ENCODE results near the gene PDC.

Gene PDC

DNA sequence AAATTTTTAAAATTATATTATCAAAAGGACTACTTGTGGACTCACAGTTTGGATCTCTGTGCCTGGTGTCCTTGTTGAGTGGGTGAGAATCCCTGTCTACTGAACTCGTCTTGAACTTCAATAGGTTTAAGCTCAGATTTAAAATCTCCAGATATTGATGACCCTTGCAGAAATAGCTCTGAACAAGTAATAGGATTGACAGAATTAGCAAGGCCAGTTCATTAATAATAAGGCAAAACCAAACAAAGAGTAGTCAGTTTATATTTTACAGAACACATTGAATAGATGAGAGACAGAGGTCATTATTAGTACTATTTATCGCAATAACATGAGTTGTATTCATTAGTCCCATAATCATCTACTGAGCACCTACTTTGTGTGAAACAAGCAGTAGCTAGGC, at the start of gene PDC:
PDC (minus strand) TSS at position 101 of the 400 bp plus-strand sequence. CDS start 11,655 bp downstream, outside the sequence.
- no peak for DNase-seq (ENCODE audit: low read depth)

DNA sequence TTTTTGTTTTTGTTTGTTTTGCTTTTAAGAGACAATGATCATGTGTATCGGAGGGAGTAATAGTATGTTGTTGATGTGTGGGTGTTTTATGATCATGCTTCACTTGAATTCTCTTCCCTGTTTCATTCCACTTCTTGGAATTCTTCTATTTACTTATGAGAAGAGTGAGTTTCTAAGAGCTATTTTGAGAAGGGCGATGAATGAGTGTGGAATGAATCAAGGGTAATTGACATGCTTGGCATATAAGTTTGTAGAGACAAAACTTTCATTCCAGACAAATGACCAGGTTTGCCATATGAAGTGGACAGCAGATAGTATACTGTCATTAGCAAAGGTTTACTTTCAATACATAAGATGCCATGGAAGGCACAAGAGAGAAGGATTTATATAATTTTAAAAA, 42.3 kb upstream of the PDC start:
- no peak for DNase-seq (ENCODE audit: low read depth)

DNA sequence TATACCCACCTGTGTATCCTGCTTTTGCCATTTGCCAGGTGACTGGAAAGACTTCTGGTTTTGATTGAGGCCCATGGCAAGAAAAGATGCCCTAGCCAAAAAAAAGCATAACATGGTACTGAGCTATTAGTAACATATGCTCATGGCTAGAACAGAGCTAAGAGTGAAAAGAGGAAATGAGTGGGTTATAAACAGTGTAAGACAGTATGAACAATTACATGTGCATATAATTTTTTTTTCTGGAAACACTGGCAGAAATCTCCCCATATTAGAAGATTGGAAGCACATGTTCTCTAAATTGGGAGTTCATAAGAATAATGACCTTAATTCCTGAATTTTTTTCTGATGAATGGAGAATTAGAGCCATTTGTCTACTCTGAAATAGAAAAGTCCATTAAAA, 41.2 kb upstream of the PDC start:
- no peak for DNase-seq (ENCODE audit: low read depth)

DNA sequence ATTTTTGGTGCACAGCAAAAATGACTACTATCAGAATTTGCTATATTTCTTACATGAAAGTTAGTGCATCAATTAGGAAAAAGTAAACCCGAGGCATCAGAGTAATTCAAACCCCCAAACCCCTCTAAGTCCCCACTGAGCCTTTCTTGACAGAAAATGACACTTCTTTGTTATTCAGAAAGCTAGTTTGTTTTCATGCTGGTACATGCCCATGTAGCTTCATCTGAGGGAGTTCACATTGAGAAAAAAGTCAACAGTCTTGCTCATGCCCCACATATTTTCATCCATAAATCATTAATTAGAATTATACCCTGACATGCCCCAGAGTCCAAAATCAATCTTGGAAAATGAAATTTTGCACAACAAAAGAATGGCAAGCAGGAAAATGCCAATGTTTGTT, 39.9 kb upstream of the PDC start:
- no peak for DNase-seq (ENCODE audit: low read depth)

DNA sequence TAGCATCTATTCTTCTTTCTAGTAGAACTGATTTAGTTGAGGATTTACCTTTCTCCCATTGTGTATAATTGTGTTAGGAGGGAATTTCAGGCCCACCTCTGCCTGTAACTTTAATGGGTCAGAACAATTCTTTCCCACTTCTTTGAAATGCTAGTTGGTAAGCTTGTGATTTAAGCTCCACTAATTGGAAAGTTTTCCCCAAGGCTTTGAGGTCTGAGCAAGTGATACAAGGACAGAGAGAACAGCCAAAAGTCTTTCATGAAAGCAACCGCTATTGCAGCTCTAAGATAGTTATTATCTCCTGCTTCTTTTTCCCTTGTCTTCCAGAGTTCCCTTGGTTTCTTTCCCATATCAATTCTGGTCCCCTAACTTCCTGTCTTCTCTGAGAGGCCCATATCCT, 38.7 kb upstream of the PDC start:
- no peak for DNase-seq (ENCODE audit: low read depth)

DNA sequence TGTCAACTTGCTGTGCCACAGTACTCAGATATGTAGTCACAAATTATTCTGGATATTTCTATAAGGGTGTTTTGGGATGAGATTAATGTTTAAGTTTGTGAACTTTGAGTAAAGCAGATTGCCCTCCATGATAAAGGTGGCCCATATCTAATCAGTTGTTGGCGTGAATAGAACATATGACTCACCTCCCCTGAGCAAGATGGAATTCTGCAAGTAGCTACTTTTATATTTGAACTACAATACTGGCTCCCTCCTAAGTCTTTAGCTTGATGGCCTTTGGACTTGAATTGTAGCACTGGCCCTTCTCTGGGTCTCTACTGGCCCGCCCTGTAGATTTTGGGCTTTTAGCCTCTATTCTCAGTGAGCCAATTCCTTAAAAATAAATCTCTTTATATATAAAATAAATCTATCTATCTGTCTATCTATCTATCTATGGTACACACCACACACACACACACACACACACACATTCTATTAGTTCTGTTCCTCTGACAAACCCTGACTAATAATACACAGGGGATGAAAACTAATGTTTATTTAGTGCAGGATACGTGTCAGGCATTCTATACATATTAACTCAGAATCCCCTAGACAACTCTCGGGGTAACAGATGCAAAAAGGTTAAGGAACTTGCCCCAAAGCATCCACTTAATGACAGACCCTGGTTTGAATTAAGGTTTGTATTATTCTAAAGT, 37.9 kb upstream of the PDC start:
- no peak for DNase-seq (ENCODE audit: low read depth)

DNA sequence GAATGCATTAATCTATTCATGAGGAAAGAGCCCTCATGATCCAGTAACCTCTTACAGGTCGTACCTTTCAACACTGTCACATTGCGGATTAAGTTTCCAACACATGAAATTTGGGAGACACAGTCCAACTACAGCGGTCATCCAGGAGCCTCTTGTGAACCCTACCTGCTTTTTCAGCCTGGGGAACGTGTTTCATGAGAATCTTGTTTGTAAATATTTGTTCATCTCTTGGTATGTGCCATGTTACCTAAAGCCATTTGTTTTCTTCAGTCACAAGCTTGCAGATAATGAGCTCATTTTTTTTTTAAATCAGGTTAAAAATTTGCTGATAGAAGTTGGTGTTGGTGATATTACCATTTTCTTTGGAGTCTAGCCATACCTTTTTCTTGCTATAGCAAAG, 37.2 kb upstream of the PDC start:
- DNase-seq (ENCODE audit: low read depth): no peak

DNA sequence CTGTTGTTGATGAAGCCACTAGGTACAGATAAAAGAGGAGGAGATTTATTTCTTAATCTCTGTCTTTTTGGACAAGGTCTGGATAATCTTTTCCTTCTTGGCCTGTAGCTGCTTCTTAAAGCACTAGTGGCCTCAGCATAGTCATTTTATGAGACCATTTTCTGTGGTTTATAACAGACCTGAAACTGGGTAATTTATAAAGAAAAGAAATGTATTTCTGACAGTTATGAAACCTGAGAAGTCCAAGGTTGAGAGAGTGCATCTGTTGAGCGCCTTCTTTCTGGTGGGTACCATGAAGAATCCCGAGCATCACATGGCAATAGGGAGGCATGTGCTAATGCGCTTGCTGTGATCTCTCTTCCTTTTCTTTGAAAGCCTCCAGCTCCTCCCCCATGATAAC, 36.7 kb upstream of the PDC start:
- DNase-seq (ENCODE audit: low read depth): no peak

DNA sequence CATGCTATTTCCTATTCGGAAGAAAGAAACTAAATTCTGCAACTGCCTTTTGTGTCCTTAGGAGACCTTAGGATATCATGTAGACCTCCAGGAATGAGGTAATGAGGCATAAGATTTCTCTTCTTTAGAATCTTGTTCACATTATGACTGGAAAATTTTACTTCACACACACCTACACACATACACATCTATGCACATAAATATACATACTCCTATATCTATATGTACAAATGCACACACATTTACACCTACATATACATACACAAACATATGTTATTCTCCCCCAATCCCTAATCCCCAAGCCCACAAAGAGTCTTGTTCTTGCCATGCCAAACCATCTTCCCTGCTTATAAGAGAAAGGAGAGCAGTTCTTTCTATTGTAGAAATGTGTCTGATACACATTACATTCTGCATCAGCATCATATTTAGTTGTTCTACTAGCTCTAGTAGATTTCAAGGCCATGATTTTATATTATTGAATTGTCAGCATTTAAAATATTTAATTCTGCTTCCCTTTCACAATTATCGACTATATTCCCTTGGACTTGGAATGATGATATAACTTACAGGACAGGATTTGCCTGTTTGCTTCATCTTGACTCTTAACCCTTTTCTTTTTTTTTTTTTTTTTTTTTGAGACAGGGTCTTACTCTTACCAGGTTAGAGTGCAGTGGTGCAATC, 35.4 kb upstream of the PDC start:
- no peak for DNase-seq (ENCODE audit: low read depth)

DNA sequence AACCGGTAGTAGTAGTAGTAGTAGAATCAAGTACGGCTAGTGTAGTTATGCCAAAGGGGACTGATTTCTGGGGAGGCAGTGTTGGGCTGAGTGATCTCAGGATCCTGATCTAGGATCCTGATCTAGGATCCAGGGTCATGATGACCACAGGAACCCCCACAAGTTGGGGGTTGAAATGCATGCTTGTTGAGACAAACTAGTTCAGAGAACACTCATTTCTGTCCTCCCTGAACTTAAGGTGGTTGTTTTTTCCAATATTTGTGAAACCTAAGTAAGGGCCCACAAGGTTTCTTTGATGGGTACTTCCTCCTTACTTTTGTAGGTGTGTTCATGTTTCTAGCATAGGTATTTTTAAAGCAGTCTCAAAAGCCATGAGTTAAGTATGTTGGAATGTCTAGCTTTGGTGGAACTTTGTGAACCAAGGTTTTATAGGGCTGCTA, 33.9 kb upstream of the PDC start:
- DNase-seq (ENCODE audit: low read depth): no peak

DNA sequence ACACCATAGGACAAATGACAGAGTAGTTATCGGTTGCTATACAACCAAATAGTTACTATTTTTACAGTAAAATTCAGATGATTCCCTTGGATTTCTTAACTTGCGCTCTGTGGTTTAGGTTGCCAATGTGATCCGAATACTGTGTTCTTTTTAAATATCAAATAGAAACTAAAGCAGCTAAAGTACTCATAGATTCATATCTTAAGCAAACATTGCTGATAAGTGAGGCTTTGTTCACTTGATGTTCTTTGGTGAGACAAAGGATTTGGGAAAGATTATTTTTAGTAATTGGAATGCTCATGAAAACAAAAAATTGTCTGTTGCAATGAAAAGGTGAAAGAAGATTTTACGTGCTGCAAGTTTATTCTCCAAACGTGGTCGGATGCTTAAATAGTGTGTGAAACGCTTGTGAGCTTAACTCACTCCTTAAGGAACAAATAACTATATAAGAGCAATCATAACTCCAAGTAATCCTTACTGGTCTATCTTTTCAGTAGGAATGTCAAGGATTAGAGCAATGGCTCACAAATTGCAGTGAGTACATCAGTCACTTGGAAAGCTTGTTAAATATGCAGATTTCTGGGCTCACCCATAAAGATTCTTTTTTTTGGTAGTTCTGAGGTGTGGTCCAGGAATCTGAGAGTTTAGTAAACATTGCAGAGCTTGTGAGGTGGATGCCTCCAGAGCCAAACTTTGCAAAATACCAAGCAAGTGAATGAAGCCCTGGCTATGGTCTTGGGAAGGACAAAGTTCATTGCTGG, 31.8 kb upstream of the PDC start:
- DNase-seq (ENCODE audit: low read depth): no peak

DNA sequence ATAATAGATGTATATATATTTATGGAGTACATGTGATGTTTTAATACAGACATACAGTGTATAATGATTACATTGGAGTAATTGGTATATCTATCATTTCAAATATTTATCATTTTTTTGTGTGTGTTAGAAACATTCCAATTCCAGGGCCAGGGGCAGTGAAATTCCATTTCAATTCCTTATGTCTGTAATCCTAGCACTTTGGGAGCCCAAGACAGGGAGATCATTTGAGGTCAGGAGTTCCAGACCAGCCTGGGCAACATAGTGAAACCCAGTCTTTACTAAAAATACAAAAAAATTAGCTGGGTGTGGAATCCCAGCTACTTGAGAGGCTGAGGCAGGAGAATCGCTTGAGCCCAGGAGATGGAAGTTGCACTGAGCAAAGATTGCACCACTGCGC, 30.4 kb upstream of the PDC start:
- DNase-seq (ENCODE audit: low read depth): no peak

DNA sequence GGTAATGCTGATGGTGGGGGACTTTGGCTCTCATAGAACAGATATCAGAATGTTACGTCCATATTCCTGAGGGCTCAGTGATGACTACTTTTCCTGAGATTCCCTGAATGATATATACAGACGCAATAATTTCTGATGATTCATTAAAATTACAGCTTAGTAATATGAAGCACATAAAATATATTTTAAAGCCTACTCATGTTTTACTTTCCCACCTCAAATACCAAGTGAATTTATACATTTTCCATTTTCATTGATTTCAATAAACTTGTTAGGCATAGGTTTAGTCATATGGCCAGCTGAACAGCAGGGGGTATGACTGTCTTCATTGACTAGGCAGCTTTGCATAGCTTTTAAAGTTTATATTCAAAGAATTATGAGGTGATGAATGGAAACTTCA, 26.2 kb upstream of the PDC start:
- DNase-seq (ENCODE audit: low read depth): no peak

DNA sequence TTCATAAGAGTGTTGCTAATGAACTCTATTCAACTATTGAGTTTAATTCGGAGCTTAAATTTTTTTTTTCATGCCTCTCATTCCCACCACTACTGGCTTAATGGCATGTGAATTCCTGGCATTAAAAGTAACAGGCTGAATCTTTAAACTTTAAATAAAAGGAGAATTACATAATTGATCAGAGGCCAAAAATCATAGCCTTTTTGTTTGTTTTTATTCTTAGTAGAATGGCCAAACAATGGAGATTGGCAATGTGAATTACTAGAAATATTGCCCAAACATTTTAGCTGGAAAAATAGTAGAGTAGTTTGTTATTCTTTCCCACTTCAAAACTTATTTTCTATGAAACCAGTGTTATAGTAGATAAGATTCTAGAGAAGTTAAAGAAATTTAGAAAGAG, 25.1 kb upstream of the PDC start:
- DNase-seq (ENCODE audit: low read depth): no peak

DNA sequence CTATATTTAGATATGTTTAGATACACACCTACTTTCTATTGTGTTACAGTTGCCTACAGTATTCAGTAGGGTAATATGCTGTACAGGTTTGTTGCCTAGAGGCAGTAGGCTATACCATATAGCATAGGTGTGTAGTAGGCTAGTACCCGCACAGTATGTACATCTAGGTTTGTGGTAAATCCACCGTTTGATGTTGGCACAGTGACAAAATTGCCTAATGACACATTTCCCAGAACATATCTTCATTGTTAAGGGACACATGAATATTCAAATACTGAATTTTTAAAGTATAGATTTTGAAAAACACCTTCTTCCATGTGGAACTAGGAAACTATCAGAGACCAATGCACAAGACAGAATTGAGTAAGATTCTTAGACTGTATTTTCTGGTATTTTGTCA, 22.6 kb upstream of the PDC start:
- DNase-seq (ENCODE audit: low read depth): no peak

DNA sequence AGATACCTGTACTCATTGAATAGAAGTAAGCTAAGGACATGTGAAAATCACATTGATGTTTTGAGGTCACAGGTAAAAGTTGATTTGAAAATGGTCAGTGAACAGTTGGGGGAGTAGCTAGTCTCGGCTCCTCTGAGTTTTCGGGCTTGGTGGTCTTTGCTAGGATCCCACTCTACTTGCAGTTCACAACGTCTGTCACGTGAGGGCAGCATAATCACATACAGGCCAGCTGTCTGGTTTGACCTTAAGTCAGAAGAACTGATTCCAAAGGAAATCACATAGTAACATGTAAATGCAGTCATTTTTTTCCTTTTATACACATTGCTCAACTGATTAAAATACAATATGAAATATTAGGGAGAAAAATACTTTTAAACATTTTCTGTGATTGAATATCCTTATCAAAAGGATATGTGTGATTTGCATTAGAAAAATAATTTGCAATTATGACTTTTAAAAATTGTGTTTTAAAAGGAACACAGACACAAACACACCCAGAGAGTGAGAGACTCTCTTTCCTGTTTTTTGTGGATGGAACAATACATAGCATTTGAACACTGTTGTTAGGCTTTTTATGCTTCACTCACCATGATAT, 21.8 kb upstream of the PDC start:
- no peak for DNase-seq (ENCODE audit: low read depth)

DNA sequence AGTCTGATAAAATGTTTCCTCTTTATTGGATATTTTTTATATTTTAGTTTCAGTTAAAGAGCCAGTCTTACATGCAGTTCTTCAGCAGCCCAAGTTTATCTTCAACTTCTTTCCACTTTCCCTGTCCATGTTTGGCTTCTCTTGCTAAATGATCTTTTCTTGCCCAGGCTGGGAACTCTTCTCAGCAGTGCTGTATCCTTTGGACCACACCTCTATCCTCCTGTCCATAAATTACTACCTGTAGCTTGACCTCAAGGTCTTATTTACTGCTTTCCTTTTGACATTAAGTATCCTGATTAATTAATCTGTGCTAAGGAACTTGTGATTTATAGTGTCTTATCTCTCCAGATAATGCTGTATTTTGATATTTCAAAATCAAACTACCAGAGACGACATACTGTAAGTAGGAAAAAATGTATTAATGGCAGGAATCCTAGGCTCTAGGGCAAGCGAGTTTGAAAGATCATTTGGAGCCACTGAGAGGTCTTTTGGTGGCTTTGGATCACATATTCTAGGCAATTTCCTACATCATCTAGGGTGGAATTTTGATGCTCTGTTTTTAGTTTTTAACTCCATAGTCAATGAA, 20.5 kb upstream of the PDC start:
- no peak for DNase-seq (ENCODE audit: low read depth)

DNA sequence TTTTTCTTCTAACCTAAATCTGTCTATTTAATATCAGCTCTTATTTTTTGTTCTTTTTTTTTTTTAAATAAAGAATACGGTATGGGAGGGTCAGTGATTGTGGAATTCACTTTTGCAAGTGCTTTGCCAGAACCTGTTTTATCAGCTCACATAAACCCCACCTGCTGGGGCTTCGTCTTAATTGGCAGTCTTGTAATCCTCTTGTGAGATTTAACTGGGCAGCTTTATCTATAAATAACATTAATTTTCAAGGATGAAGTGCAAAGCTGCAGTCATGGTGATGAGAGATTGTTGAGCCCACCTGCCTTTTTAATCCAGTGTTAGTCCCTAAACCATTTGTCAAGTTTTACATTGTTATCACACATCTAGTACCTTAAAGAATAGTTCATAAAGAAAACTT, 18.2 kb upstream of the PDC start:
- DNase-seq (ENCODE audit: low read depth): no peak

DNA sequence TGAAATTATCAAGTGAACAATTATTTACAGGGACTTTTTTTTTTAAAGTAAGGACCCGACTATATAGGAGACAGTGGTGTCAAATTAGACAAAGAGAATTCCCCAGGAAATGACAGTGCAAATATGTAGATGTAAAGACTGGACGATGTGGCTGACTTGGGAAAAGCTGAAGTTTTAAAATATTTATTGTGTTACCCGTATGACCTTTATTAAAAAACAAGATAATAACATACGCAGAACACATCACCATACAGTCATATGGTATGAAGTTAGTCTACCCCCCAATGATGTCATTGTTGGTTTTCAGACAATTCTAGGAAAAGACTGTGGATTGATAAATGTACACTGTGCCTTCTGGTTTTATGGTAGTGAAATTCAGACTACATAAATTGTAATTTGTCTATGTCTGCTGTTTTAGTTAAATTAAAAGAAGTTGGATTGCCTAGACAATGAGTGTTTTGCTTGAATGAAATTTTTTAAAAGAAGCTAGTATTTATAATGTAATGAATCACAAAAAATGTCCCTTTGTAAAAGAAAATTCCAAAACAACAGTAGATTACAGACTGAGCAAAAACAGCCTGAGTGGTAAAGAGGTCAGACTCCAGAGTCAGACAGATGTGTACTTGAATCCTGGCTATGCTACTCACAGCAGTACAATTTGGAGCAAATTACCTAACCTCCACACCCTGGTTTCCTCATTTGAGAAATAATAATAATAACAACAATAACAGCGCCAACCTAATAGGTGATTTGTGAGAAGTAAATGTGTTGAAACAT, 15.5 kb upstream of the PDC start:
- DNase-seq (ENCODE audit: low read depth): no peak

DNA sequence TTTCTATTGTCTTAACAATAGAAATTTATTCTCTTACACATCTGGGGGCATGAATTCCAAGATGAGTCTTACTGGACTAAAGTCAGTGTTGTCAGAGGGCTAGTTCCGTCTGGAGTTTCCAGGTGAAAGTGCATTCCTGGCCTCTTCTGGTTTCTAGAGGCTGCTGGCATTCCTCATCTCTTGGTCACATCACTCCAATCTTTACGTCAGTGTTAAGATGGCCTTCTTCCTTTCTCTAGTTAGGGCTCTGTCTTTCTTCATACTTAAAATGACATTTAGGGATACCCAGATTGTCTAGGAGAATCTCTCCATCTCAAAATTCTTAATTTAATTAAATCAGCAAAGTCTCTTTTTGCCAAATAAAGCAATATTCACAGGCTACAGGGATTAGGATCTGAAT, 13.3 kb upstream of the PDC start:
- DNase-seq (ENCODE audit: low read depth): no peak

DNA sequence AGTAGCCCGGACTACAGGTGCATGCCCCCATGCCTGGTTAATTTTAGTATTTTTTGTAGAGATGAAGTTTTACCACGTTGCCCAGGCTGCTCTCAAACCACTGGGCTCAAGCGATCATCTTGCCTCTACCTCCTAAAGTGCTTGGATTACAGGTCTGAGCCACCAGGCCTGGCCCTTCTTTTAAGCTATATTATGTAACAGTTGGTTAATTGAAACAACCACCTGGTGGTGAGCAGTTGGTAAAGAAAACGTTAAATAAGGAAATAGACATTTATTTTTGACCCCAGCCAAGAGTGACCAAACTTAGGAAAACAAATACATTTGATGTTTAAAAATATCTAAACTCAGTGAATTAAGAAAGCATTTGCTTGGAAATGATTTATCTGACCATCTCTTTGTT, 12.1 kb upstream of the PDC start:
- no peak for DNase-seq (ENCODE audit: low read depth)

DNA sequence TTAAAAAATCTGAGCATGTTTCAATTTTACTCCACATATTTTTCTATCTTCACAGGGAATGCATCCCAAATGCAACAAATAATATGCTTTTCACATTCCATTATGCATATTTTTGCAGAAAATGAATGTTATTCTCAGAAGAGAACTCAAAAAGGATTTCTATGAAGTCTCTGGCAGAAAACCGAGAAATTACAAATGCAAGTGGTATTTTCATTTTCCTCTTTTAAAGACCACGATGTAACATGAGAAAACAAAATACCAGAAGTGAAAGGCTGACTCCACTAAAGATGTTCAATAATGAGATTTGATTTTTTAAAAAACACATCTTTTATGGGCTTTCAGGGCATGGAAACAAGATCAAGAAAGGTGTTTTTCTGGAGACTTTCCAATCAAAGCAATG, 5.0 kb upstream of the PDC start:
- no peak for DNase-seq (ENCODE audit: low read depth)

All from activated T-helper 9 cell treated with anti-CD3 and anti-CD28 coated beads, Interleukin-2, amount 50 U/mL, for 16 hours (primary cell).